Hepatocyte (in vitro differentiated cells): Measurements from ENCODE around the gene JAM2.

Source experiments
- EZH2 ChIP-seq: fragments of 200-600 bp; sonication (generic); IDR thresholded peaks from 2 replicates; pipeline ENCODE4 v1.6.1; 2016; ENCODE audit warnings: antibody characterized with exemption, mild to moderate bottlenecking, borderline replicate concordance
- EZH2phosphoT487 ChIP-seq: fragments of 200-600 bp; sonication (generic); IDR thresholded peaks from one replicate; pipeline ENCODE4 v1.6.1; 2018; ENCODE audit warnings: antibody characterized with exemption, mild to moderate bottlenecking, low read depth, moderate library complexity; ENCODE audit not compliant: unreplicated experiment, severe bottlenecking
- TF ChIP-seq, protein P1 (sequence below): fragments of 200-600 bp; sonication (generic); IDR thresholded peaks from 2 replicates; pipeline ENCODE4 v1.5.1; 2016; ENCODE audit warnings: antibody characterized with exemption, mild to moderate bottlenecking; ENCODE audit not compliant: poor library complexity

DNA sequence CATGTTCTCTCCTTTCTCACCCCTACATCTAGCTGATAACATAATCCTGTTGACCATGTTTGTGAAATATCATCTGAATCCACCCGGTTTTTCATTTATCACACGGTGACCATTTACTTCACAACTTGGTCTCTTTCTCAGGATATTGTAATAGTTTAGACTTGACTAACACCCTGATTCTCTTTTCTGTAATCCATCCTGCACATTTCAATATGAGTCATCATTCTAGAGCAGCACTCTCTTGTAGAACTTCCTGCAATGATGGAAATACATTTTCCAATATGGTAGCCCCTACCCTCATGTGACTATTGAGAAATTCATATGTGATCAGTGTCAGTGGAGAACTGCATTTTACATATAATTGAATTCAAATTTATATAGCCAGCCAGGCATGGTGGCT, 2.3 kb upstream of the JAM2 start:
- TF ChIP-seq, protein P1, sequence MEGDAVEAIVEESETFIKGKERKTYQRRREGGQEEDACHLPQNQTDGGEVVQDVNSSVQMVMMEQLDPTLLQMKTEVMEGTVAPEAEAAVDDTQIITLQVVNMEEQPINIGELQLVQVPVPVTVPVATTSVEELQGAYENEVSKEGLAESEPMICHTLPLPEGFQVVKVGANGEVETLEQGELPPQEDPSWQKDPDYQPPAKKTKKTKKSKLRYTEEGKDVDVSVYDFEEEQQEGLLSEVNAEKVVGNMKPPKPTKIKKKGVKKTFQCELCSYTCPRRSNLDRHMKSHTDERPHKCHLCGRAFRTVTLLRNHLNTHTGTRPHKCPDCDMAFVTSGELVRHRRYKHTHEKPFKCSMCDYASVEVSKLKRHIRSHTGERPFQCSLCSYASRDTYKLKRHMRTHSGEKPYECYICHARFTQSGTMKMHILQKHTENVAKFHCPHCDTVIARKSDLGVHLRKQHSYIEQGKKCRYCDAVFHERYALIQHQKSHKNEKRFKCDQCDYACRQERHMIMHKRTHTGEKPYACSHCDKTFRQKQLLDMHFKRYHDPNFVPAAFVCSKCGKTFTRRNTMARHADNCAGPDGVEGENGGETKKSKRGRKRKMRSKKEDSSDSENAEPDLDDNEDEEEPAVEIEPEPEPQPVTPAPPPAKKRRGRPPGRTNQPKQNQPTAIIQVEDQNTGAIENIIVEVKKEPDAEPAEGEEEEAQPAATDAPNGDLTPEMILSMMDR, result no peak
- no peak for TF ChIP-seq EZH2phosphoT487
- no peak for TF ChIP-seq EZH2
